Effector memory CD8-positive, alpha-beta T cell (primary cell): ENCODE results near the gene VAV3.
"Not testable (repeated sequence)": the region's sequence is repeated elsewhere in the genome, so short reads cannot be mapped to it uniquely, and the experiment has no call there.

ENCODE experiments used
- ATAC-seq: fragments of 150-1000 bp; cut with Tn5 transposase; replicated peaks from 2 replicates; pipeline ENCODE4 v1.10.0; 2021; ENCODE audit warnings: mild to moderate bottlenecking, moderate library complexity
- DNase-seq, 3 experiments: peaks; one replicate each; pipeline ENCODE4 v3.0.0; 2021
- H3K27ac Mint-ChIP-seq, 2 donors: one replicate each; pipeline ENCODE4 v1.8.0; 2022; ENCODE audit warnings: mild to moderate bottlenecking in 2 of 2, mixed read lengths in 2 of 2, moderate library complexity in 2 of 2
- H3K27me3 Mint-ChIP-seq, 2 donors: one replicate each; pipeline ENCODE4 v1.8.0; 2022; ENCODE audit warnings: mixed read lengths in 2 of 2
- H3K36me3 Mint-ChIP-seq: one replicate; pipeline ENCODE4 v1.8.0; 2022; ENCODE audit warnings: mild to moderate bottlenecking, moderate library complexity, mixed read lengths; ENCODE audit not compliant: insufficient read depth
- H3K4me1 Mint-ChIP-seq, 2 donors: one replicate each; pipeline ENCODE4 v1.8.0; 2022; ENCODE audit warnings: low read depth in 2 of 2, mixed read lengths in 2 of 2
- H3K4me3 Mint-ChIP-seq, 2 donors: one replicate each; pipeline ENCODE4 v1.8.0; 2022; ENCODE audit warnings: mild to moderate bottlenecking in 2 of 2, mixed read lengths in 2 of 2, moderate library complexity in 2 of 2
- H3K9me3 Mint-ChIP-seq, 2 donors: one replicate each; pipeline ENCODE4 v1.8.0; 2022; ENCODE audit warnings: mixed read lengths in 2 of 2
- total RNA-seq, 9 experiments: gene quantifications; one replicate each; lab custom pipeline; 2026; lab: John Stamatoyannopoulos, UW

The VAV3 gene
- 3.8 to 84.8 (median 32.2) reads per million in 9 experiments for total RNA-seq

- no peaks in the 10 kb centered on the region for H3K9me3 Mint-ChIP-seq
These were observed at the start of gene VAV3 for GRCh38 chr1:107965110-107965991. VAV3 (minus strand) TSS chr1:107965180; CDS start chr1:107964869, 311 bp downstream.

GRCh38 chr1:108012553-108012952, 47.6 kb upstream of the VAV3 start:
- Mint-ChIP-seq H3K36me3 (no peaks in the 10 kb centered on the region), H3K27ac (no peak overlapping the region), H3K27me3 (no peaks in the 10 kb centered on the region), H3K9me3 (no peaks in the 10 kb centered on the region), H3K4me3 (no peak overlapping the region), H3K4me1 (peaks cover 0 to 4% of the 10 kb centered on the region in 2 donors)
- DNase-seq (no peak), ATAC-seq (no peak)

More at GRCh38 chr1:107965110-107965991, at the start of gene VAV3:
- Mint-ChIP-seq H3K36me3 (peaks cover 25% of the 10 kb centered on the region), H3K27ac (peak within 1 kb of the TSS; percentile 97 to 98), H3K4me1 (peaks cover 18 to 38% of the 10 kb centered on the region in 2 donors), H3K27me3 (no peaks in the 10 kb centered on the region), H3K4me3 (peak within 1 kb of the TSS; percentile 97 to 98)
- ATAC-seq (peak; percentile 57), DNase-seq (peak; percentile 29 to 52 (median 47))

- no peak overlapping the region for H3K4me3 Mint-ChIP-seq
- H3K27ac Mint-ChIP-seq, result no peak overlapping the region
- no peak for ATAC-seq
- no peaks in the 10 kb centered on the region for H3K36me3 Mint-ChIP-seq
- H3K4me1 Mint-ChIP-seq, result no peaks in the 10 kb centered on the region
- H3K27me3 Mint-ChIP-seq, result no peaks in the 10 kb centered on the region
- no peaks in the 10 kb centered on the region for H3K9me3 Mint-ChIP-seq
- no peak for DNase-seq
These were observed 46.3 kb upstream of the VAV3 start for GRCh38 chr1:108011295-108011694.

GRCh38 chr1:108010581-108010980, 45.6 kb upstream of the VAV3 start:
- Mint-ChIP-seq H3K27me3 (no peaks in the 10 kb centered on the region), H3K4me1 (no peaks in the 10 kb centered on the region), H3K9me3 (no peaks in the 10 kb centered on the region), H3K27ac (no peak overlapping the region), H3K36me3 (no peaks in the 10 kb centered on the region), H3K4me3 (no peak overlapping the region)
- ATAC-seq (no peak), DNase-seq (no peak)

- H3K9me3 Mint-ChIP-seq, result no peaks in the 10 kb centered on the region
- no peak overlapping the region for H3K4me3 Mint-ChIP-seq
- no peaks in the 10 kb centered on the region for H3K4me1 Mint-ChIP-seq
- DNase-seq, result no peak
- H3K36me3 Mint-ChIP-seq, result no peaks in the 10 kb centered on the region
- no peak overlapping the region for H3K27ac Mint-ChIP-seq
- no peak for ATAC-seq
- no peaks in the 10 kb centered on the region for H3K27me3 Mint-ChIP-seq
These were observed 44.7 kb upstream of the VAV3 start for GRCh38 chr1:108009603-108010195.

GRCh38 chr1:108007531-108007930, 42.6 kb upstream of the VAV3 start:
- H3K27ac Mint-ChIP-seq, result no peak overlapping the region

GRCh38 chr1:108007070-108007469, 42.1 kb upstream of the VAV3 start:
- no peaks in the 10 kb centered on the region for H3K36me3 Mint-ChIP-seq
- no peaks in the 10 kb centered on the region for H3K4me1 Mint-ChIP-seq
- H3K27me3 Mint-ChIP-seq, result no peaks in the 10 kb centered on the region
- ATAC-seq (no peak), DNase-seq (no peak)
- H3K9me3 Mint-ChIP-seq, result no peaks in the 10 kb centered on the region
- H3K4me3 Mint-ChIP-seq, result no peak overlapping the region
- no peak overlapping the region for H3K27ac Mint-ChIP-seq

More at GRCh38 chr1:108007531-108007930, 42.6 kb upstream of the VAV3 start:
- Mint-ChIP-seq H3K27me3 (no peaks in the 10 kb centered on the region), H3K36me3 (no peaks in the 10 kb centered on the region), H3K4me3 (no peak overlapping the region), H3K9me3 (no peaks in the 10 kb centered on the region), H3K4me1 (no peaks in the 10 kb centered on the region)
- DNase-seq (no peak), ATAC-seq (no peak)

GRCh38 chr1:108004919-108005318, 39.9 kb upstream of the VAV3 start:
- not testable (repeated sequence) for H3K9me3 Mint-ChIP-seq, DNase-seq, H3K27ac Mint-ChIP-seq, H3K27me3 Mint-ChIP-seq, H3K36me3 Mint-ChIP-seq, H3K4me3 Mint-ChIP-seq, H3K4me1 Mint-ChIP-seq, ATAC-seq

- H3K36me3 Mint-ChIP-seq, result no peaks in the 10 kb centered on the region
- no peak overlapping the region for H3K27ac Mint-ChIP-seq
- no peak for ATAC-seq
- DNase-seq, result no peak
- no peaks in the 10 kb centered on the region for H3K4me1 Mint-ChIP-seq
- H3K9me3 Mint-ChIP-seq, result no peaks in the 10 kb centered on the region
- H3K27me3 Mint-ChIP-seq, result no peaks in the 10 kb centered on the region
- H3K4me3 Mint-ChIP-seq, result no peak overlapping the region
These were observed 35.7 kb upstream of the VAV3 start for GRCh38 chr1:108000620-108001111.

GRCh38 chr1:108000184-108000583, 35.2 kb upstream of the VAV3 start:
- Mint-ChIP-seq H3K27me3 (no peaks in the 10 kb centered on the region), H3K36me3 (no peaks in the 10 kb centered on the region), H3K9me3 (no peaks in the 10 kb centered on the region), H3K4me3 (no peak overlapping the region), H3K27ac (no peak overlapping the region), H3K4me1 (no peaks in the 10 kb centered on the region)
- no peak for DNase-seq
- no peak for ATAC-seq

- Mint-ChIP-seq H3K9me3 (no peaks in the 10 kb centered on the region), H3K36me3 (no peaks in the 10 kb centered on the region), H3K27me3 (no peaks in the 10 kb centered on the region), H3K4me1 (no peaks in the 10 kb centered on the region), H3K27ac (no peak overlapping the region), H3K4me3 (no peak overlapping the region)
- ATAC-seq, result no peak
- DNase-seq, result no peak
These were observed 32.9 kb upstream of the VAV3 start for GRCh38 chr1:107997866-107998265.

GRCh38 chr1:107993920-107994319, 28.9 kb upstream of the VAV3 start:
- Mint-ChIP-seq H3K4me1 (peaks cover 0 to 2% of the 10 kb centered on the region in 2 donors), H3K4me3 (no peak overlapping the region), H3K36me3 (peaks cover 4% of the 10 kb centered on the region), H3K27ac (no peak overlapping the region), H3K27me3 (no peaks in the 10 kb centered on the region), H3K9me3 (no peaks in the 10 kb centered on the region)
- DNase-seq (no peak), ATAC-seq (no peak)

GRCh38 chr1:107992347-107992746, 27.4 kb upstream of the VAV3 start:
- Mint-ChIP-seq H3K4me1 (peaks cover 0 to 2% of the 10 kb centered on the region in 2 donors), H3K36me3 (peaks cover 4% of the 10 kb centered on the region), H3K27ac (no peak overlapping the region), H3K4me3 (no peak overlapping the region), H3K27me3 (no peaks in the 10 kb centered on the region), H3K9me3 (no peaks in the 10 kb centered on the region)
- DNase-seq, result no peak
- no peak for ATAC-seq
